HG02840 (cell line): ENCODE results near the gene EFNB2.
A peak's percentile ranks its signal among the peaks of the same experiment; 100 is the strongest.

Experiments
- ATAC-seq: cut with Tn5 transposase; IDR thresholded peaks from one replicate; pipeline ENCODE4 v1.9.1; 2021; ENCODE audit warnings: mild to moderate bottlenecking, moderate library complexity, moderate number of reproducible peaks; ENCODE audit not compliant: unreplicated experiment, low FRiP score

Gene EFNB2

GRCh38 chr13:106505295-106505694, 30.2 kb downstream of the EFNB2 start:
- ATAC-seq = no peak

GRCh38 chr13:106503730-106504453, 31.6 kb downstream of the EFNB2 start:
- ATAC-seq = no peak

GRCh38 chr13:106503272-106503671, 32.2 kb downstream of the EFNB2 start:
- no peak for ATAC-seq

- ATAC-seq = no peak
Measured at GRCh38 chr13:106500445-106500844, 35.0 kb downstream of the EFNB2 start.

DNA sequence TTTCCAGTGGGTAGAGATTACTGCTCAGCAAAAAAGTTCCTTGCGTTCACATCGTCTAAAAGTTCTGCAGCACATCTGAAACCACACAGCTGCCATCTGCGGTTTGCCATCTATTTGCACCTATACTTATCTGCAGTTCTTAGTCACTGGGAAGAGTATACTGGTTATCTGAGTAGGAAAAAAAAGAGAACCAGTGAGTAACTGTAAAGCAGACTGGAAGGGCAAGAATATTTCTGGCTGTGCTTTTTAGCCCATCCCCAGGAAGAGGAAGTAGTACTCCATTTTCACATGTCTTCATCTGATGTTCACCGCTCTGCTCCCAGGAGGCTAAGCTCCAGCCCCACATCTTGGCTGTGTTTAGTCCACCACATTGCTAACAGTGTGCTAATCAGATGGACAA, 35.6 kb downstream of the EFNB2 start:
- ATAC-seq = peak; percentile 57

DNA sequence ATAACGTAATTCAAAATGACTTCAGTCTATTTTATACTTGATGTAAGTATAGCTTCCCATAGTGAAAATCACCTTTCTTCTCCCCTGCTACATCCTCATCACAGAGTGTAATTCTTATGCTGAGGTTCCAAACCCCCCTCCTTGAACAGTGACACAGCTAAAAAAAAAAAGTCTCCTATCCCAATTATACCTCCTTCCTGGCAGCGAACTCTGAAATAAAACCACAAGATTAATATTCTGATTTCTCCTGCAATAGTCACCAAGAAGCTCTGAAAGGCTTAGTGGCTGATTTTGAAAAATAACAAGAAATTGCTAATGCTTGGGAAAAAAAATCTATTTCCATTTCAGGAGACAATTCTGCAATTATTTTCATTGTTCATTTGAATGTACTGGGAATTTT, 36.3 kb downstream of the EFNB2 start:
- ATAC-seq = no peak

DNA sequence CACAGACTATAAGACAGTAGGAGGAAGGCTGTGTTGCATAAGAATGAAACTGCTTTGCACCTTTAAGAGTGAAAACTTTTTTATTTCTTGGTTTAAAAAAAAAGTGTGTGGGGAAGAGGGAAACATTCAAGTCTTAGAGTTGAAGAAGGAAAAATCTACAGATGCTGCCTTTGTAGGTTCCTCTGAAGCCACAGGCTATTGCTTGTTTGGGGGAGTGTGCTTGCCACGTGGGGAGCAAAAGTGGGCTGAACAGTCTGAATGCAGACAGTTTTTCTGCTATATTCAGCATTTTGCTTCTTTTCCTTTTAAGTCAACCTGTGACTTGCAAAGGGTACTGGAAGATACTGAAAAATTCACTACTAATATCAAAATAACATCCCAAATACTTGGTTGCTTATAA, 36.9 kb downstream of the EFNB2 start:
- no peak for ATAC-seq

- ATAC-seq = no peak
Measured at GRCh38 chr13:106498158-106498557, 37.3 kb downstream of the EFNB2 start.

DNA sequence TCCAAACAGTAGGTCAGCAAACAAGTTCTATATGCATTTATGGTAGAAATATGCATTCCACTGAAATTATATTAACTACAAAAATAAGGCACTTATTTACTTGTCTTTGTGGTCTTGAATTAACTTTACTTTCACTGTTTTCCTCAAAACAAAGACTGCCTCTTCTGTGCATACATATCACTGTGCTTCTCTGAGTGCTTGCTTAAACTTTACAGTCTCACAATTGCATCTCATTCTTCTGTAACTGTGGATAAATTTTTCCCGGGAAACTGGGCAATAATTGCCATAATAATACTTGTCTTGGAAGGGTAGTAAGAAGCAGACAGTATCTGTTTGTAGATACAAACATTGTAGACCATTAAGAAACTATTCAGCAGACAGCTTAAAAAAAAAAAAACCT, 38.4 kb downstream of the EFNB2 start:
- ATAC-seq = no peak

DNA sequence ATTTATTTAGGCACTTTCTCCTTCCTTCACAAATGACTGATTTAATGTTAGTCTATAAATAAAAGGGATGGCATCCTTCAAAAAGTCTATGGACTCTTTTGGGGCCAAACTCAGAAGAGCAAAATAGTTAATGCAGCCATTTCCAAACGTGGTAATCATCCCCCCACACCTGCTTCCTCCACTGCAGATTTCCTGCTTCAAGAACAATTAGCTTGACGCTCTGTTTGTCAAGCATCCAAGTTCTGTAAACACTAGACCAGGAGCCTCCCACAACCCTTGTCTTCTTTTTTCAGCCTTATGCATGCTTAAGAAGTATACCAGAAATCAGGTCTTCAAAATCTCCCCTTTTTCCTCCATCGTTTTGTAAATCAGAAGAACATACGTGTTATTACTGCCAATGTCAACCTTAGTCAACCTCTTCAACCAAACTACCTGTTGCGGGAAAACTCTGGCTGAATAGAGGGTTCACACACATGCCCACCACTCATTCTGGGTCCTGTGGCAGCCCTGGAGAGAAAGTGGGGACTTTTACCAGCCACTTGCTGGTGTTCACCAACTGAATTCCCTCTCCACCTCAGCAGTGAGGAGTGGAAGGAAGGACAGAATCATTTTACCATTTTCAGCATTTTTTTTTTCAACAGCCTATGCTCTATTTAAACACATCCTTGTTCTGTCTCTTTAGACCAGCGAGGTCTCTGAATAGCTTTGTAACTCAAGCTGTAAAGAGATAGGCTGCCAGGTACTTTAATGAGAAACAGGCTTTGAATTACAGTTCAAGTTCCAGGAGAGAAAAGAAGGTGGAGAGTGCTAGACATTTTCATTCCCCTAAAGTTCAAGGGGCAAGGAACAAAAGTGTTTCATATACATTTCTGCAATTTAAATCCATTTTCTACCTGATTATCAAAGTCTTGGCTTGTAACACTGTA, 39.1 kb downstream of the EFNB2 start:
- no peak for ATAC-seq

- no peak for ATAC-seq
Measured at GRCh38 chr13:106494936-106495335, 40.5 kb downstream of the EFNB2 start.

DNA sequence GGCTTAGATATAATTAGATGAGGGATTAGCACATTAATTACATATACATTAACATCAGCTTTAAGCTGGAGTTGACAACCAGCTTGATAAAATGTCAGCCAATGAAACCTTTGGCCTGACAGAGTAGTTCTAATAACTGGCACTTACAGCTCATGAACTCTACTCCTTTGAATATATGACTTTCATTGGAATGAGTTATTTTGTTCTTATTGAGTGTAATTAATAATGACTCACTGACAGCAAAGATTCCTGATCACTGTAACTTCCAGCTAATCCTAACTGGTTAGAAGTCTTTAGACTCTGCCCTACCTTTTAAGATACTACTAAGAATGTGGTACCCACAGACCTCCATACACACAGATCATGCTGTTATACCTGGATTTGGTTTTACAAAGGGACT, 41.0 kb downstream of the EFNB2 start:
- no peak for ATAC-seq

GRCh38 chr13:106493533-106494220, 41.8 kb downstream of the EFNB2 start:
- peak; percentile 54 for ATAC-seq

- no peak for ATAC-seq
Measured at GRCh38 chr13:106492588-106493475, 42.6 kb downstream of the EFNB2 start.

DNA sequence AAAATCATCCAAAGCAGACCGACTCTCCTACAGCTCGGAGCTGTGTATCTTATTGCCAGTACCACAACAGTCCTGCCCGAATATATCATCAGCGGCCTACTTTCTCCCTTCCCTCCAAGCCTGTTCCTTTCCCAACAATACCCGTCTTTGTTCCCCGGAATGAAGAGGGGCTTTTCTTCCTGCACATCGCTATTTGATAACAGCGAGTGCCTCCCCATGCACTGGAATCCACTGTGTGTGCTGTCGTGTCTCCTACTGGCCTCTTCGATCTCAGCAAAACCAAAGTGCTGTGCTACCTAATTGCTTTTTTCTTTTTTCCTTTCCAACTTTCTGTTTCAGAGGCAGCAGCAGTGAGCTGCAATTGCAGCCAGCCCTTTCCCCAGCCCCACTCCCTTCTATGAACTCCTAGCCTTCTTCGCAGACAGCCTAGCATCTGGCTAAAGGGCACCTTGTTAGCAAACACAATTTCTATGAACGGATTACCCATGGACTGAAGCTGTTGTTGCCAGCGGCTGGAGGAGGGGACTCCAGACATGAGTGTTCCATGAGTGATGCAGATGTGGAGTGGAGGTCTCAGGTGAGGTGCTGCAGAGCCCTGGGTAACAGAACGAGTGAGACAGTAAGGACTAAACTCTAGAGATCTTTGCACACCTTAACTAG, 43.4 kb downstream of the EFNB2 start:
- ATAC-seq = no peak

DNA sequence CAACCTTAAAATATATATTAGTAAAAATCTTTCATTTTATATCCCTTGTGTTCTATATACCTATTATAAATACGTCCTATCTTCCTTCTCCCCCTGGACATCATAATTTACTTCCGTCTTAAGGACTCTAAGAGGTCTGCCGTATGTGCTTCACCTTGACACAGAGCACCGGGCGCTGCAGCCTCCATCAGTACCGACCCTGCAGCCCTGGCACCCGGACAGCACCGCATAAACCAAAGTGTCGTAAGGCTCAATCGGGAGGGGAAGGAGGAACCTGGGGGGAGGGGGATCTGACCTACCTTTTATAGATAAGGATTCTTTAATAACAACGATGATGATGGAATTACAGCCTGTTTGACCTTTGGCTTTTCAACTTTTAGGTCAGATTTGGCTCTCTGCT, 44.0 kb downstream of the EFNB2 start:
- no peak for ATAC-seq

DNA sequence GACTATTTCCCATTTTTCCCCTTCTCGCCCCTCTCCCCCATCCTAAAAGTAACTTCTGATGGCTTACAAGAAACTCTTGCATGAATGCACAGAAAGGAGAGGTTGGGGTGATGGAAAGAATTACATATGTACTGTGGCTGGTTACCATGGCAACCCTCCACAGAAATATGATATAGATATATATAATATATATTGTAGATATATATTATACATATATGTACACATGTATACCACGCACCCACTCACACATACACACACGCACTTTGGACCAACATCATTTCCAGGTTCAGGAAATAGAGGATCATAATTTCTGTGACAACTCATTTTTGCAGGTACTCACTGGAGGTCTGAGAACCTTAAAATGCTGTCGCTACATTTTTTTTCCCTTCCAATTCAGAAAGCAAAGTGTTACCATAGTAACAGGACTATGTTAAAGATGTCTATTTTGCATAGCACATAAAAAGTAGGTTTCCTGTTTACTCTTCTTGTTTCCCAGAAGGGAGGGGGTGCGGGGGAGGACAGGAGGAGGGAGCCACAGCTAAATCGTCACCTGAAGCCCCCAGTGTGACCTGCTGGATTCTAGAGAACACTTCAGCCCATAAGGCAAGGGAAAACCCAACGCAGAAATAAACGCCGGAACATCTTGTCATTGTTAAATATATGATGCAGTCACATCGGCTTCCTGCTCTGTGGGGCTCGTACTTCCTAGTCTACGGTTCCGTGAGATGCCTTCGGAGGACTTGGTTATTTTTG, 44.7 kb downstream of the EFNB2 start:
- no peak for ATAC-seq

GRCh38 chr13:106489849-106490568, 45.5 kb downstream of the EFNB2 start:
- ATAC-seq = no peak
